CD14-positive monocyte (primary cell): ENCODE results near the gene UQCC2. TPM values are rescaled to one million over a fixed set of nuclear protein-coding genes. Genes with fewer than 3 reads are reported as not detected.
A peak's percentile ranks its signal among the peaks of the same experiment; 100 is the strongest.

Experiments used
- DNase-seq, 3 donors: peaks; one replicate each; pipeline ENCODE4 v3.0.0-alpha.2; 2011 to 2022
- H2AFZ ChIP-seq: 2 replicates; pipeline ENCODE4 v1.6.0; 2012; ENCODE audit warnings: mild to moderate bottlenecking, low read depth, low read length, inconsistent platforms; ENCODE audit not compliant: insufficient read depth, poor library complexity, severe bottlenecking
- H3K27ac ChIP-seq, 2 donors: 1 replicate in 1 of 2; 2 replicates in 1 of 2; pipeline ENCODE4 v1.5.1; 2012 to 2013; ENCODE audit warnings: low read length in 2 of 2, control low read depth in 1 of 2, inconsistent platforms in 1 of 2, low read depth in 1 of 2, mild to moderate bottlenecking in 1 of 2
- H3K27me3 ChIP-seq, 2 donors: one replicate each; pipeline versions ENCODE4 v1.6.0 to v1.6.1; 2011 to 2013; ENCODE audit warnings: low read length in 2 of 2; ENCODE audit not compliant: control insufficient read depth in 2 of 2, insufficient read depth in 2 of 2
- H3K36me3 ChIP-seq, 2 donors: replicated peaks in 1 of 2; 1 replicate in 1 of 2; 2 replicates in 1 of 2; pipeline versions ENCODE4 v1.5.1 to v1.6.1; 2012 to 2013; ENCODE audit warnings: low read length in 2 of 2, control low read depth in 1 of 2, inconsistent platforms in 1 of 2, mild to moderate bottlenecking in 1 of 2; ENCODE audit not compliant: insufficient read depth in 2 of 2, control insufficient read depth in 1 of 2
- H3K4me1 ChIP-seq, 2 donors: 1 replicate in 1 of 2; 2 replicates in 1 of 2; pipeline versions ENCODE4 v1.5.1 to v1.6.1; 2012 to 2013; ENCODE audit warnings: low read length in 2 of 2, control low read depth in 1 of 2, inconsistent platforms in 1 of 2, mild to moderate bottlenecking in 1 of 2, moderate library complexity in 1 of 2; ENCODE audit not compliant: insufficient read depth in 2 of 2, control insufficient read depth in 1 of 2
- H3K4me2 ChIP-seq: replicated peaks from 2 replicates; pipeline ENCODE3; 2012; ENCODE audit warnings: low read length, moderate library complexity, mild to moderate bottlenecking; ENCODE audit not compliant: poor library complexity, severe bottlenecking; ENCODE audit errors: extremely low read depth
- H3K4me3 ChIP-seq, 3 experiments: fragments of 200-600 bp in 1 of 3; sonication (generic) in 1 of 3; replicated peaks in 1 of 3; 1 replicate in 2 of 3; 2 replicates in 1 of 3; pipeline ENCODE4 v1.5.1; 2011 to 2013; ENCODE audit warnings: low read length in 3 of 3, mild to moderate bottlenecking in 3 of 3, control low read depth in 2 of 3, low read depth in 2 of 3, inconsistent platforms in 1 of 3, moderate library complexity in 1 of 3
- H3K79me2 ChIP-seq: 2 replicates; pipeline ENCODE4 v1.6.0; 2012; ENCODE audit warnings: mild to moderate bottlenecking, control low read depth, inconsistent platforms, low read length, moderate library complexity; ENCODE audit not compliant: insufficient read depth
- H3K9ac ChIP-seq: 2 replicates; pipeline ENCODE4 v1.6.0; 2017; ENCODE audit warnings: low read length, mild to moderate bottlenecking; ENCODE audit not compliant: insufficient read depth, poor library complexity, severe bottlenecking
- H3K9me3 ChIP-seq, 2 donors: replicated peaks in 1 of 2; 1 replicate in 1 of 2; 2 replicates in 1 of 2; pipeline versions ENCODE4 v1.5.1 to v1.6.1; 2012 to 2013; ENCODE audit warnings: low read length in 2 of 2, control low read depth in 1 of 2; ENCODE audit not compliant: control insufficient read depth in 1 of 2, insufficient read depth in 1 of 2
- H4K20me1 ChIP-seq: 2 replicates; pipeline ENCODE4 v1.6.0; 2012; ENCODE audit warnings: mild to moderate bottlenecking, low read length, control low read depth, moderate library complexity; ENCODE audit not compliant: insufficient read depth
- H3K27ac Mint-ChIP-seq, 7 donors: one replicate each; pipeline ENCODE4 v1.8.0; 2020; ENCODE audit warnings: mild to moderate bottlenecking in 7 of 7, mixed read lengths in 7 of 7, moderate library complexity in 6 of 7, inconsistent platforms in 2 of 7
- H3K27me3 Mint-ChIP-seq, 3 donors: one replicate each; pipeline ENCODE4 v1.8.0; 2021 to 2022; ENCODE audit warnings: low read depth in 3 of 3, mild to moderate bottlenecking in 3 of 3, mixed read lengths in 3 of 3, moderate library complexity in 3 of 3, inconsistent platforms in 1 of 3
- H3K36me3 Mint-ChIP-seq, 2 donors: one replicate each; pipeline ENCODE4 v1.8.0; 2020; ENCODE audit warnings: mixed read lengths in 2 of 2, inconsistent platforms in 1 of 2, mild to moderate bottlenecking in 1 of 2
- H3K4me1 Mint-ChIP-seq: one replicate; pipeline ENCODE4 v1.8.0; 2020; ENCODE audit warnings: mild to moderate bottlenecking, mixed read lengths
- H3K4me3 Mint-ChIP-seq, 2 donors: one replicate each; pipeline ENCODE4 v1.8.0; 2020; ENCODE audit warnings: mild to moderate bottlenecking in 2 of 2, mixed read lengths in 2 of 2, moderate library complexity in 1 of 2
- H3K9me3 Mint-ChIP-seq, 7 donors: one replicate each; pipeline ENCODE4 v1.8.0; 2020 to 2022; ENCODE audit warnings: mixed read lengths in 7 of 7, mild to moderate bottlenecking in 6 of 7, moderate library complexity in 6 of 7, inconsistent platforms in 2 of 7
- CTCF ChIP-seq: fragments of 200-600 bp; IDR thresholded peaks from one replicate; pipeline ENCODE4 v1.8.0; 2022; ENCODE audit warnings: antibody characterized with exemption, mild to moderate bottlenecking
- WGBS: methylation state at CpG from one replicate; pipeline ENCODE4 v1.1.5; 2013; ENCODE audit warnings: missing lambda C conversion rate; ENCODE audit not compliant: insufficient coverage; 5-methylcytosine and 5-hydroxymethylcytosine counted together
- intact Hi-C, 2 donors: fragments of 100-400 bp; cut with micrococcal nuclease; formaldehyde crosslinking; loops; one replicate each; pipeline versions ENCODE4 v1.15.0 to v1.15.1; 2023
- polyA plus RNA-seq, 3 donors: library from polyadenylated mRNA; depleted of rRNA in 1 of 3; unstranded in 2 of 3; stranded (reverse) in 1 of 3; fragments of 300-500 nt in 2 of 3; fragments of >200 nt in 1 of 3; fragmentation: Illumina TruSeq in 2 of 3; gene quantifications; 1 replicate in 2 of 3; 2 replicates in 1 of 3; pipeline ENCODE4 v1.2.3, GENCODE V29; 2012 to 2021

UQCC2 gene
- polyA plus RNA-seq, 3 donors = 10.3 to 39.3 (median 37.2) TPM

GRCh38 chr6:33678932-33679490 lies 32.5 kb downstream of the UQCC2 start:
- H4K20me1 ChIP-seq = no peaks in the 10 kb centered on the region
- Mint-ChIP-seq H3K36me3 (peaks cover 6 to 33% of the 10 kb centered on the region in 2 donors), H3K27ac (no peak overlapping the region), H3K9me3 (no peaks in the 10 kb centered on the region), H3K27me3 (peaks cover 0 to 2% (median 0%) of the 10 kb centered on the region in 3 donors), H3K4me1 (no peaks in the 10 kb centered on the region), H3K4me3 (no peak overlapping the region)
- H2AFZ ChIP-seq = no peak overlapping the region
- WGBS = 72% methylated on average over 10 of the region's 12 CpGs
- no peaks in the 10 kb centered on the region for H3K36me3 ChIP-seq
- intact Hi-C loops = no loop called here
- H3K9me3 ChIP-seq = no peaks in the 10 kb centered on the region
- H3K4me2 ChIP-seq = no peak overlapping the region
- H3K4me1 ChIP-seq = no peaks in the 10 kb centered on the region
- H3K79me2 ChIP-seq = no peaks in the 10 kb centered on the region
- H3K27me3 ChIP-seq = no peaks in the 10 kb centered on the region
- no peak overlapping the region for H3K9ac ChIP-seq
- no peak overlapping the region for H3K27ac ChIP-seq
- no peak for DNase-seq
- H3K4me3 ChIP-seq = no peak overlapping the region
- TF ChIP-seq CTCF = no peak

- no peaks in the 10 kb centered on the region for H3K79me2 ChIP-seq
- H3K27me3 Mint-ChIP-seq = peaks cover 0 to 2% (median 0%) of the 10 kb centered on the region in 3 donors
- H3K27me3 ChIP-seq = no peaks in the 10 kb centered on the region
- H3K9me3 ChIP-seq = no peaks in the 10 kb centered on the region
- H2AFZ ChIP-seq = no peak overlapping the region
- H3K9me3 Mint-ChIP-seq = no peaks in the 10 kb centered on the region
- WGBS = 97% methylated on average over 20 of the region's 24 CpGs
- H3K27ac Mint-ChIP-seq = peak overlapping the region in 1 of 7 donors; percentile 62
- no peaks in the 10 kb centered on the region for H3K36me3 ChIP-seq
- H4K20me1 ChIP-seq = no peaks in the 10 kb centered on the region
- H3K36me3 Mint-ChIP-seq = peaks cover 6 to 37% of the 10 kb centered on the region in 2 donors
- intact Hi-C loops = no loop called here
- H3K4me3 Mint-ChIP-seq = no peak overlapping the region
- H3K4me1 ChIP-seq = no peaks in the 10 kb centered on the region
- DNase-seq = no peak
- H3K4me1 Mint-ChIP-seq = no peaks in the 10 kb centered on the region
- H3K4me2 ChIP-seq = no peak overlapping the region
- H3K4me3 ChIP-seq = no peak overlapping the region
- no peak for TF ChIP-seq CTCF
- H3K9ac ChIP-seq = no peak overlapping the region
- no peak overlapping the region for H3K27ac ChIP-seq
These were observed 33.1 kb downstream of the UQCC2 start for GRCh38 chr6:33678233-33678931.
